Upper lobe of left lung (tissue), 6 donors: Measurements from ENCODE around the gene NFKB2. TPM values are rescaled to one million over a fixed set of nuclear protein-coding genes. Genes with fewer than 3 reads are reported as not detected.

Experiments used
- ATAC-seq, 2 donors: fragments of 200-7000 bp; cut with Tn5 transposase; one replicate each; pipeline ENCODE4 v1.9.1; 2022; ENCODE audit warnings: mild to moderate bottlenecking in 2 of 2, moderate library complexity in 2 of 2; ENCODE audit not compliant: low FRiP score in 2 of 2
- DNase-seq, 2 donors: peaks; one replicate each; pipeline ENCODE4 v3.0.0-alpha.2; 2019 to 2020
- H3K27ac ChIP-seq, 4 donors: fragments of 200-600 bp; sonication (generic); one replicate each; pipeline ENCODE4 v1.5.1; 2016 to 2019
- H3K27me3 ChIP-seq, 4 donors: fragments of 200-600 bp; sonication (generic); one replicate each; pipeline ENCODE4 v1.5.1; 2017 to 2019
- H3K36me3 ChIP-seq, 4 donors: fragments of 200-600 bp; sonication (generic); one replicate each; pipeline ENCODE4 v1.5.1; 2016 to 2019
- H3K4me1 ChIP-seq, 4 donors: fragments of 200-600 bp; sonication (generic); one replicate each; pipeline ENCODE4 v1.5.1; 2018 to 2019
- H3K4me3 ChIP-seq, 4 donors: fragments of 200-600 bp; sonication (generic); one replicate each; pipeline ENCODE4 v1.5.1; 2017 to 2019; ENCODE audit warnings: mild to moderate bottlenecking in 2 of 4, moderate library complexity in 1 of 4
- H3K9me3 ChIP-seq, 4 donors: fragments of 200-600 bp; sonication (generic); one replicate each; pipeline ENCODE4 v1.5.1; 2018 to 2019
- EP300 ChIP-seq, 4 donors: sonication (generic); formaldehyde crosslinking; IDR thresholded peaks; one replicate each; pipeline ENCODE4 v1.5.1; 2017; ENCODE audit warnings: antibody characterized with exemption in 4 of 4, control low read depth in 2 of 4
- POLR2A ChIP-seq, 4 donors: fragments of 450-650 bp; IDR thresholded peaks; one replicate each; pipeline ENCODE4 v1.5.1; 2016 to 2017; ENCODE audit warnings: antibody characterized with exemption in 4 of 4, mild to moderate bottlenecking in 2 of 4
- POLR2AphosphoS5 ChIP-seq, 2 donors: sonication (generic); formaldehyde crosslinking; IDR thresholded peaks; one replicate each; pipeline ENCODE4 v1.5.1; 2017; ENCODE audit warnings: antibody characterized with exemption in 2 of 2
- WGBS, 2 donors: methylation state at CpG; one replicate each; pipeline ENCODE4 v1.1.5; 2017 to 2018; 5-methylcytosine and 5-hydroxymethylcytosine counted together
- total RNA-seq, 6 donors: library from RNA; depleted of rRNA in 4 of 6; stranded (reverse); fragments of >200 nt in 4 of 6; gene quantifications; one replicate each; pipeline versions ENCODE4 v1.1.0 to v1.2.1, GENCODE V29; 2016 to 2021
- TF ChIP-seq, protein P1 (sequence below), 6 experiments: fragments of 450-650 bp in 4 of 6; fragments of 200-600 bp in 2 of 6; sonication (generic) in 2 of 6; IDR thresholded peaks; one replicate each; pipeline ENCODE4 v1.5.1; 2016 to 2019; ENCODE audit warnings: antibody characterized with exemption in 6 of 6
- donor health status: DM: no; HTN: no; CAD: no; lungs with moderate emphysema.
- donor health status: DM: no; HTN: yes; CAD: no; lungs with severe emphysema.

The NFKB2 gene
- total RNA-seq, 6 donors from 2014 or later, result 31.2 to 67.6 (median 41.2) TPM

DNA sequence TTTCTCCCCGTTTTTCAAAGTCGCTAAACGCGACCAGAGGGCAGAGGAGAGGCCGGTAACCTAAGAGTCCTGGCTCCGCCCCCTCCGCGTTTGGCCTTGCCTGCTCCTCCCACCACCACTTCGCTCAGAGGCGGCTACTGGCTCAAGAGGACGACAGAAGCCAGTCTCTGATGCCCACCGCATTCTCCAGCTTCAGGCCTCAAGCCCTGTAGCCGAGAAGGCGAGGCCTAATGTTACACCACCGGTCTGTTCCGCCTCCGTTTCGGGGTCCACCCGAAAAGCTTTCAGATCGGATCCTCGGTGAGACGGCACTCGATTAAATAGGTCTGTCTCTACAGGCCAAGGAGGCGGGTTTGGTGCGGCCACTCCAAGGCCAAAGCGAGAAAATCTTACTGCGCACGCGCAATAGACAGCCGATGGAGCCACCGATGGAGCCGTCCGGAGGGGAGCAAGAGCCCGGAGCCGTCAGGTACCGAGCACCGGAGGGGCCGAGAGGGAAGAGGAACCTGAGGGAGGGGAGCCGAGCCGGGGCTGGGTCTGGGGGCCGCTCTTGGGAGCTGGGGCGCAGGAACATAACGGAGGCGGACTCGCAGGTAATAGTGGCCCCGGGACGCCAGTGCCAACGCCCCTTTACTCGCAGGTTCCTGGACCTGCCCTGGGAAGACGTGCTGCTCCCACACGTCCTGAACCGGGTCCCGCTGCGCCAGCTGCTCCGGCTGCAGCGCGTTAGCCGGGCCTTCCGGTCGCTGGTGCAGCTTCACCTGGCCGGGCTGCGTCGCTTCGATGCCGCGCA, 25.4 kb downstream of the NFKB2 start, which contains the start of gene FBXL15:
Gene FBXL15 (plus strand): TSS at position 123 of the 793 bp plus-strand sequence. CDS start 294 bp downstream, at position 417.
- H3K36me3 ChIP-seq, result peaks cover 0 to 22% (median 20%) of the 10 kb centered on the region in 4 donors
- peak within 1 kb of the TSS; percentile 89 to 95 (median 92) for H3K27ac ChIP-seq
- H3K27me3 ChIP-seq, result peaks cover 0 to 12% (median 1%) of the 10 kb centered on the region in 4 donors
- H3K9me3 ChIP-seq, result peaks cover 0 to 3% (median 0%) of the 10 kb centered on the region in 4 donors
- peaks cover 26 to 46% (median 33%) of the 10 kb centered on the region in 4 donors for H3K4me1 ChIP-seq
- peak; percentile 92 to 94 for ATAC-seq
- TF ChIP-seq, protein P1, sequence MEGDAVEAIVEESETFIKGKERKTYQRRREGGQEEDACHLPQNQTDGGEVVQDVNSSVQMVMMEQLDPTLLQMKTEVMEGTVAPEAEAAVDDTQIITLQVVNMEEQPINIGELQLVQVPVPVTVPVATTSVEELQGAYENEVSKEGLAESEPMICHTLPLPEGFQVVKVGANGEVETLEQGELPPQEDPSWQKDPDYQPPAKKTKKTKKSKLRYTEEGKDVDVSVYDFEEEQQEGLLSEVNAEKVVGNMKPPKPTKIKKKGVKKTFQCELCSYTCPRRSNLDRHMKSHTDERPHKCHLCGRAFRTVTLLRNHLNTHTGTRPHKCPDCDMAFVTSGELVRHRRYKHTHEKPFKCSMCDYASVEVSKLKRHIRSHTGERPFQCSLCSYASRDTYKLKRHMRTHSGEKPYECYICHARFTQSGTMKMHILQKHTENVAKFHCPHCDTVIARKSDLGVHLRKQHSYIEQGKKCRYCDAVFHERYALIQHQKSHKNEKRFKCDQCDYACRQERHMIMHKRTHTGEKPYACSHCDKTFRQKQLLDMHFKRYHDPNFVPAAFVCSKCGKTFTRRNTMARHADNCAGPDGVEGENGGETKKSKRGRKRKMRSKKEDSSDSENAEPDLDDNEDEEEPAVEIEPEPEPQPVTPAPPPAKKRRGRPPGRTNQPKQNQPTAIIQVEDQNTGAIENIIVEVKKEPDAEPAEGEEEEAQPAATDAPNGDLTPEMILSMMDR (IDR thresholded peaks at IDR 0.05), result peak in 2 of 6 experiments; percentile 13 to 37
- TF ChIP-seq POLR2AphosphoS5 (IDR thresholded peaks at IDR 0.05), result peak; percentile 60 to 87
- peak in 2 of 4 donors; percentile 54 to 67 for TF ChIP-seq POLR2A (IDR thresholded peaks at IDR 0.05)
- peak in 1 of 4 donors; percentile 1 for TF ChIP-seq EP300 (IDR thresholded peaks at IDR 0.05)
- 0 to 1% methylated on average over 35 to 65 of the region's 66 CpGs for WGBS, 2 donors
- peak within 1 kb of the TSS; percentile 69 to 99 (median 86) for H3K4me3 ChIP-seq
- DNase-seq, result peak; percentile 94 to 98

DNA sequence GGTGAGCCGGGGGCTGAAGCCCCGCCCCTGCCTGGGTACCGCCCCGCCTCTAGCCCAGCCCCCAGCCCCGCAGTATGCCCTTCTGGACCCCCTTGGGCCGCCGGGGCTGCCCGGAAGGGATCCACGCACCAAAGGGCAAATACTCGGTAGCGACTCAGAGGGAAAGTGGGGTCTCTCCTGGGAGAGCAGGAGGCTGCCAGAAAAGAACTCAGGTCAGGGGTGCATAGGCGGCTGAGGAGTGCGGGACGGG, 25.9 kb downstream of the NFKB2 start:
- Histone ChIP-seq H3K9me3 (peaks cover 0 to 3% (median 0%) of the 10 kb centered on the region in 4 donors), H3K4me1 (peaks cover 26 to 46% (median 33%) of the 10 kb centered on the region in 4 donors), H3K27me3 (peaks cover 0 to 12% (median 1%) of the 10 kb centered on the region in 4 donors), H3K4me3 (peak overlapping the region; percentile 69 to 99 (median 86)), H3K36me3 (peaks cover 0 to 22% (median 20%) of the 10 kb centered on the region in 4 donors), H3K27ac (peak overlapping the region; percentile 89 to 95 (median 92))
- 0% methylated on average over 6 to 10 of the region's 14 CpGs for WGBS, 2 donors
- no peak for DNase-seq
- no peak for TF ChIP-seq EP300 (IDR thresholded peaks at IDR 0.05)
- TF ChIP-seq POLR2A (IDR thresholded peaks at IDR 0.05), result no peak
- TF ChIP-seq, protein P1 (IDR thresholded peaks at IDR 0.05), result no peak
- TF ChIP-seq POLR2AphosphoS5 (IDR thresholded peaks at IDR 0.05), result no peak
- ATAC-seq, result no peak

DNA sequence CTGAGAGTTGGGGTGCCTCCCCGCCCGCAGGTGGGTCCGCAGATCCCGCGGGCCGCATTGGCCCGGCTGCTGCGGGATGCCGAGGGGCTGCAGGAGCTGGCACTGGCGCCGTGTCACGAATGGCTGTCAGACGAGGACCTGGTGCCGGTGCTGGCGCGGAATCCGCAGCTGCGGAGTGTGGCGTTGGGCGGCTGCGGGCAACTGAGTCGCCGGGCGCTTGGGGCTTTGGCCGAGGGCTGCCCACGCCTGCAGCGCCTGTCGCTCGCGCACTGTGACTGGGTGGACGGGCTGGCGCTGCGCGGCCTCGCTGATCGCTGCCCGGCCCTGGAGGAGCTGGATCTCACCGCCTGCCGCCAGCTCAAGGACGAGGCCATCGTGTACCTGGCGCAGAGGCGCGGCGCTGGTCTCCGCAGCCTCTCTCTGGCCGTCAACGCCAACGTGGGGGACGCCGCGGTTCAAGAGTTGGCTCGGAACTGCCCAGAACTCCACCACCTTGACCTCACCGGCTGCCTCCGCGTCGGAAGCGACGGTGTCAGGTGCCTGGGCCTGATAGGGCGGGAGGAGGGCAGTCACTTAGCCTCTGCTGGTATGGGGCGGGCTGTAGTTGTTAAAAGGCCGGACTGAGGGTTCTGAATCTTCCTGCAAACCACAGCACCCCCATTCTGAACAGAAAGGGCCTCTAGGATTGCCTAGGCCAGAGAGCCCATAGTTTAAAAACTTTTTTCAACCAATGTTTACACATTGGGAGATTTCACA, 26.4 kb downstream of the NFKB2 start:
- 0 to 1% methylated on average over 6 to 20 of the region's 62 CpGs for WGBS, 2 donors
- peak; percentile 36 to 70 for ATAC-seq
- H3K4me1 ChIP-seq, result peaks cover 26 to 46% (median 33%) of the 10 kb centered on the region in 4 donors
- TF ChIP-seq EP300 (IDR thresholded peaks at IDR 0.05) (no peak), POLR2A (IDR thresholded peaks at IDR 0.05) (peak in 1 of 4 donors; percentile 54), POLR2AphosphoS5 (IDR thresholded peaks at IDR 0.05) (peak in 1 of 2 donors; percentile 22)
- TF ChIP-seq, protein P1 (IDR thresholded peaks at IDR 0.05), result peak in 1 of 6 experiments; percentile 13
- peak overlapping the region; percentile 89 to 95 (median 92) for H3K27ac ChIP-seq
- peaks cover 0 to 12% (median 1%) of the 10 kb centered on the region in 4 donors for H3K27me3 ChIP-seq
- H3K4me3 ChIP-seq, result peak overlapping the region; percentile 69 to 99 (median 86)
- H3K36me3 ChIP-seq, result peaks cover 0 to 22% (median 20%) of the 10 kb centered on the region in 4 donors
- DNase-seq, result peak; percentile 78 to 90
- peaks cover 0 to 3% (median 0%) of the 10 kb centered on the region in 4 donors for H3K9me3 ChIP-seq

DNA sequence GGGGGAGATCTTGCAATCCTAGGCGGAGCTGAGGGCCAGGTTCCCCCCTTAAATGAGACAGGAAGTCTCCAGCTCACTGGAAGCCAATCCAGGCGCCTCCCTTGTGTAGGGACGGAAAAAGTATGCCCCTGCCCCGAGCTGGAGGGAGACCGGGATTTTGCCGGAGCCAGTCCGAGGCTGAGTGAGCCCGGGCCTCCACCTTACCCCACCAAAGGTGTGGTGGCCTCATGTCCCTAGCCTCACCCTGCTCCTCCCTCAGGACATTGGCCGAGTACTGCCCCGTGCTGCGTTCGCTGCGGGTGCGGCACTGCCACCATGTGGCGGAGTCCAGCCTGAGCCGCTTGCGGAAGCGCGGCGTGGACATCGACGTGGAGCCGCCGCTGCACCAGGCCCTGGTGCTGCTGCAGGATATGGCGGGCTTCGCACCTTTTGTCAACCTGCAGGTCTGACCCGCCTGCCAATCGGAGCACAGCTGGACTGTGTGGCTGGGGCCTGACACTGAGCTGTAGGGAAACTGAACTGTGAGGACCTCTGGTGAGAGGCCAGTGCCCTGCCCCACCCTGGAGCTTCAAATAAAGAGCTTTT, 27.1 kb downstream of the NFKB2 start:
- ATAC-seq (peak; percentile 77 to 89), DNase-seq (peak; percentile 92 to 96)
- Histone ChIP-seq H3K36me3 (peaks cover 0 to 22% (median 20%) of the 10 kb centered on the region in 4 donors), H3K9me3 (peaks cover 0 to 3% (median 0%) of the 10 kb centered on the region in 4 donors), H3K27ac (peak overlapping the region; percentile 89 to 95 (median 92)), H3K4me3 (peak overlapping the region; percentile 69 to 99 (median 86)), H3K4me1 (peaks cover 26 to 46% (median 33%) of the 10 kb centered on the region in 4 donors), H3K27me3 (peaks cover 0 to 12% (median 0%) of the 10 kb centered on the region in 4 donors)
- WGBS, 2 donors, result 3 to 8% methylated on average over 4 to 20 of the region's 28 CpGs
- peak; percentile 73 to 79 for TF ChIP-seq POLR2AphosphoS5 (IDR thresholded peaks at IDR 0.05)
- TF ChIP-seq POLR2A (IDR thresholded peaks at IDR 0.05), result peak in 1 of 4 donors; percentile 23
- no peak for TF ChIP-seq EP300 (IDR thresholded peaks at IDR 0.05)
- TF ChIP-seq, protein P1 (IDR thresholded peaks at IDR 0.05), result peak; percentile 64 to 95 (median 90)
